Caco-2 (cell line): ENCODE measurements around the gene HACL1. TPM values are rescaled to one million over a fixed set of nuclear protein-coding genes. Genes with fewer than 3 reads are reported as not detected.

Experiments used
- BruUV-seq: library from RNA; stranded (reverse); fragments of 400-500 nt; replicated peaks from 2 replicates; lab custom pipeline; 2021; lab: Mats Ljungman, UMichigan
- CTCF ChIA-PET: fragments of 300-600 bp; sonication (Branson Sonifier 250); formaldehyde crosslinking; loops from one replicate; lab custom pipeline; 2022; ENCODE audit warnings: antibody characterized with exemption; lab: Charles Lee
- POLR2A ChIA-PET: fragments of 300-600 bp; sonication (Branson Sonifier 250); formaldehyde crosslinking; loops from one replicate; lab custom pipeline; 2022; ENCODE audit warnings: antibody characterized with exemption; lab: Charles Lee
- DNase-seq, 2 experiments: peaks; one replicate each; pipeline versions ENCODE4 v3.0.0 to v3.0.0-alpha.2; 2020 to 2022
- H3K27me3 ChIP-seq: replicated peaks from 2 replicates; pipeline ENCODE4 v1.6.0; 2011; ENCODE audit warnings: low read length; ENCODE audit not compliant: control insufficient read depth, insufficient read depth
- H3K36me3 ChIP-seq: 2 replicates; pipeline ENCODE4 v1.5.1; 2011; ENCODE audit warnings: low read length; ENCODE audit not compliant: control insufficient read depth, insufficient read depth
- H3K4me1 ChIP-seq: fragments of 250-450 bp; sonication (Bioruptor Pico); 2 replicates; pipeline ENCODE4 v1.5.1; 2020; ENCODE audit warnings: mild to moderate bottlenecking
- H3K4me3 ChIP-seq: 2 replicates; pipeline ENCODE4 v1.5.1; 2011; ENCODE audit warnings: low read depth, mild to moderate bottlenecking, control low read depth, low read length
- H3K9me3 ChIP-seq: fragments of 250-450 bp; sonication (Bioruptor Pico); 2 replicates; pipeline ENCODE4 v1.5.1; 2020; ENCODE audit warnings: mild to moderate bottlenecking, moderate library complexity
- H3K27ac Mint-ChIP-seq: one replicate; pipeline ENCODE4 v1.8.0; 2022; ENCODE audit warnings: mixed read lengths; ENCODE audit not compliant: unreplicated experiment
- H3K27me3 Mint-ChIP-seq: one replicate; pipeline ENCODE4 v1.8.0; 2022; ENCODE audit warnings: mixed read lengths; ENCODE audit not compliant: insufficient read depth, unreplicated experiment
- H3K36me3 Mint-ChIP-seq: one replicate; pipeline ENCODE4 v1.8.0; 2022; ENCODE audit warnings: mild to moderate bottlenecking, mixed read lengths; ENCODE audit not compliant: insufficient read depth, unreplicated experiment
- H3K4me1 Mint-ChIP-seq: one replicate; pipeline ENCODE4 v1.8.0; 2022; ENCODE audit warnings: low read depth, mixed read lengths; ENCODE audit not compliant: unreplicated experiment
- H3K4me3 Mint-ChIP-seq: one replicate; pipeline ENCODE4 v1.8.0; 2022; ENCODE audit warnings: mild to moderate bottlenecking, moderate library complexity, mixed read lengths; ENCODE audit not compliant: unreplicated experiment
- H3K9me3 Mint-ChIP-seq: one replicate; pipeline ENCODE4 v1.8.0; 2022; ENCODE audit warnings: mixed read lengths; ENCODE audit not compliant: unreplicated experiment
- CTCF ChIP-seq, 2 experiments: fragments of 200-600 bp in 1 of 2; IDR thresholded peaks; 1 replicate in 1 of 2; 2 replicates in 1 of 2; pipeline versions ENCODE4 v1.5.1 to v1.8.0; 2011 to 2022; ENCODE audit warnings: antibody characterized with exemption in 1 of 2, control low read depth in 1 of 2, inconsistent platforms in 1 of 2, low read depth in 1 of 2, low read length in 1 of 2, mild to moderate bottlenecking in 1 of 2, moderate library complexity in 1 of 2; ENCODE audit not compliant: insufficient read depth in 1 of 2, severe bottlenecking in 1 of 2, unreplicated experiment in 1 of 2
- intact Hi-C: fragments of 100-400 bp; cut with micrococcal nuclease; formaldehyde crosslinking; loops from one replicate; pipeline ENCODE4 v1.10.0; 2022; ENCODE audit not compliant: unreplicated experiment
- total RNA-seq: library from RNA; stranded (reverse); gene quantifications from 2 replicates; pipeline ENCODE4 v1.2.3, GENCODE V29; 2022

Gene HACL1
- total RNA-seq, 1 experiment from 2014 or later = 48.1 TPM

- Histone ChIP-seq H3K36me3 (no peaks in the 10 kb centered on the region), H3K27me3 (no peaks in the 10 kb centered on the region), H3K4me3 (no peak overlapping the region), H3K4me1 (no peaks in the 10 kb centered on the region), H3K9me3 (no peaks in the 10 kb centered on the region)
- intact Hi-C loops = no loop called here
- no peaks in the 10 kb centered on the region for H3K36me3 Mint-ChIP-seq
- no peak for DNase-seq
- no peak overlapping the region for H3K4me3 Mint-ChIP-seq
- peaks cover 8% of the 10 kb centered on the region for H3K4me1 Mint-ChIP-seq
- CTCF ChIA-PET = no interaction called here
- no peaks in the 10 kb centered on the region for H3K9me3 Mint-ChIP-seq
- H3K27ac Mint-ChIP-seq = no peak overlapping the region
- no TSS peak for BruUV-seq
- POLR2A ChIA-PET = no interaction called here
- TF ChIP-seq CTCF (IDR thresholded peaks at IDR 0.05; ENCODE audit: insufficient read depth in 1 of 2, low read depth in 1 of 2, low read length in 1 of 2, severe bottlenecking in 1 of 2, unreplicated experiment in 1 of 2) = no peak
- no peaks in the 10 kb centered on the region for H3K27me3 Mint-ChIP-seq
Observed at GRCh38 chr3:15647611-15648167, 46.3 kb upstream of the HACL1 start.

DNA sequence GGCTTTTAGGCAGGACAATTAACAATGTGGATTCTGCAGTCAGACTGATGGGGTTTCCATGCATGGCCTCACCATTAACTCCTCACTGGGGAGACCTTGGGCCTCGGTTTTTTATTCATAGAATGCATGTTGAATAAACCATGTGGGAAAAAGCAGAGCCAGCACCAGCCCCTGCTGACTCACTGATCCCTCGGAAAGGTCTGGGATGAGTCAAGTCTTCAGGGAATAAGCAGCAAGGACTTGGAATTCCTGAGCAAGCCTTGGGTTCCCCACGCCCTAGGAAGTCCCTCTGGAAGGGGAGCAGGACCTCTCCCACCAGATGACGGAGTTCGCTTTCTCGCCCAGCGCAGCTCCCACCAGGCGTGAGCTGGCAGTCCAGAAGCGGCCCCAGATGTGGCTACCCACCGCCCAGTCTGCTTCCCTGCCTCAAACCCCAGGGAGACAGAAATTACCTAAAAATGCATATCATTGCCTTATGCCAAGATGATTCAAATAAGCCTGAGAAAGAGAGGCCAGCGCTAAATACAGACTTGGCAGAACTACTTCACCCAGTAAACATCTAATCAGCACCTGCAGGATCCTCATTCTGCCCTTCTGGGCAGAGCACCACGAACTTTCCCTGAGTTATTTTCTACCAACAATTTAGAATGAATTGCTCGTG, 45.6 kb upstream of the HACL1 start:
- Mint-ChIP-seq H3K27ac (no peak overlapping the region), H3K4me3 (no peak overlapping the region), H3K9me3 (no peaks in the 10 kb centered on the region), H3K36me3 (peaks cover 2% of the 10 kb centered on the region), H3K27me3 (no peaks in the 10 kb centered on the region), H3K4me1 (peaks cover 8% of the 10 kb centered on the region)
- no peak for DNase-seq
- intact Hi-C loops = no loop called here
- ChIA-PET POLR2A (no interaction called here), CTCF (no interaction called here)
- Histone ChIP-seq H3K27me3 (no peaks in the 10 kb centered on the region), H3K36me3 (no peaks in the 10 kb centered on the region), H3K4me1 (no peaks in the 10 kb centered on the region), H3K4me3 (no peak overlapping the region), H3K9me3 (no peaks in the 10 kb centered on the region)
- no TSS peak for BruUV-seq
- no peak for TF ChIP-seq CTCF (IDR thresholded peaks at IDR 0.05; ENCODE audit: insufficient read depth in 1 of 2, low read depth in 1 of 2, low read length in 1 of 2, severe bottlenecking in 1 of 2, unreplicated experiment in 1 of 2)

- Mint-ChIP-seq H3K27ac (no peak overlapping the region), H3K4me1 (peaks cover 8% of the 10 kb centered on the region), H3K9me3 (no peaks in the 10 kb centered on the region), H3K27me3 (no peaks in the 10 kb centered on the region), H3K36me3 (peaks cover 6% of the 10 kb centered on the region), H3K4me3 (no peak overlapping the region)
- intact Hi-C loops = no loop called here
- no TSS peak for BruUV-seq
- POLR2A ChIA-PET = no interaction called here
- H3K27me3 ChIP-seq = no peaks in the 10 kb centered on the region
- CTCF ChIA-PET = no interaction called here
- DNase-seq = no peak
- H3K4me3 ChIP-seq = no peak overlapping the region
- no peaks in the 10 kb centered on the region for H3K36me3 ChIP-seq
- H3K9me3 ChIP-seq = no peaks in the 10 kb centered on the region
- H3K4me1 ChIP-seq = no peaks in the 10 kb centered on the region
- no peak for TF ChIP-seq CTCF (IDR thresholded peaks at IDR 0.05; ENCODE audit: insufficient read depth in 1 of 2, low read depth in 1 of 2, low read length in 1 of 2, severe bottlenecking in 1 of 2, unreplicated experiment in 1 of 2)
Observed at GRCh38 chr3:15645740-15646501, 44.6 kb upstream of the HACL1 start.
